Measurements from ENCODE around the gene AKAP8. TPM values are rescaled to one million over a fixed set of nuclear protein-coding genes. Genes with fewer than 3 reads are reported as not detected.
A peak's percentile ranks its signal among the peaks of the same experiment; 100 is the strongest.

Gene AKAP8
- total RNA-seq, 6 experiments from 2014 or later: 22.8 to 31.2 (median 29.6) TPM

DNA sequence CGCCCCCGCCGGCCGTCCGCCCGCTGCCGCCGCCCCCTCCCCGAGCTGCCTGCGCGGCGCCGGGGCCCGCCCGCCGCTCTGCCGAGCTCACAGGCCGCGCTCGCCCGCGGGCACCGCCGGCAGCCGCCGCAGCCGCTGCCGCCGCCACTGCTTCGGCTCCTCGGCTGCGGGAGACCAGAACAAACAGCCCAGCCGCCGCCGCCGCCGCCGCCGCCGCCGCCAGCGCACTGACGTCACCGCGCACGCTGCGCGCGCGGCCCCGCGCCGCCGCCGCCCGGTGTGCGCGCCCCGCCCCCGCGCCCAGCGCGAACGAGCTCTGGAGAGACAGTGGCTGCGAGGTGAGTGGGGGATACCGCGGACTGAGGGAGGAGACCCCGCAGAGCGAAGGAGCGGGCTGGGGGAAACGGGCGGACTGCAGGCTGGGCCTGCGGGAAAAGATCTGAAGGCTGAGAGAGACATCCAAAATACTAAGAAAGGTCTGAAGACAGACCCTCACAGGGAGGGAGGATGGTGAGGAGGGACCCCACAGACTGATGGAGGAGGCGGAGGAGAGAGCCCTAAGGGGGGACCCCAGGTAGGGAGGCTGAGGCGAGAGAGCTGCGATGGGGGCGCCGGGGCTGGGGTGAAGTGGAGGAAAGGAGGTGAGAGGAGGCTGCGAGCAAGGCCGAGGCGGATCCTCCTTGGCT, 47.1 kb downstream of the AKAP8 start, which contains the start of gene BRD4:
Gene BRD4 (minus strand): TSS at position 229 of the 686 bp plus-strand sequence. CDS start 59,440 bp downstream, outside the sequence.
- H3K27ac Mint-ChIP-seq: peak within 1 kb of the TSS; percentile 99
- H3K4me3 Mint-ChIP-seq: peak within 1 kb of the TSS; percentile 99
- peak; percentile 22 for DNase-seq
- TF ChIP-seq, protein P1, sequence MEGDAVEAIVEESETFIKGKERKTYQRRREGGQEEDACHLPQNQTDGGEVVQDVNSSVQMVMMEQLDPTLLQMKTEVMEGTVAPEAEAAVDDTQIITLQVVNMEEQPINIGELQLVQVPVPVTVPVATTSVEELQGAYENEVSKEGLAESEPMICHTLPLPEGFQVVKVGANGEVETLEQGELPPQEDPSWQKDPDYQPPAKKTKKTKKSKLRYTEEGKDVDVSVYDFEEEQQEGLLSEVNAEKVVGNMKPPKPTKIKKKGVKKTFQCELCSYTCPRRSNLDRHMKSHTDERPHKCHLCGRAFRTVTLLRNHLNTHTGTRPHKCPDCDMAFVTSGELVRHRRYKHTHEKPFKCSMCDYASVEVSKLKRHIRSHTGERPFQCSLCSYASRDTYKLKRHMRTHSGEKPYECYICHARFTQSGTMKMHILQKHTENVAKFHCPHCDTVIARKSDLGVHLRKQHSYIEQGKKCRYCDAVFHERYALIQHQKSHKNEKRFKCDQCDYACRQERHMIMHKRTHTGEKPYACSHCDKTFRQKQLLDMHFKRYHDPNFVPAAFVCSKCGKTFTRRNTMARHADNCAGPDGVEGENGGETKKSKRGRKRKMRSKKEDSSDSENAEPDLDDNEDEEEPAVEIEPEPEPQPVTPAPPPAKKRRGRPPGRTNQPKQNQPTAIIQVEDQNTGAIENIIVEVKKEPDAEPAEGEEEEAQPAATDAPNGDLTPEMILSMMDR (IDR thresholded peaks at IDR 0.05): no peak
- no peaks in the 10 kb centered on the region for H3K9me3 Mint-ChIP-seq
- peaks cover 51% of the 10 kb centered on the region for H3K4me1 Mint-ChIP-seq (ENCODE audit: low read depth)
- peaks cover 6% of the 10 kb centered on the region for H3K27me3 Mint-ChIP-seq (ENCODE audit: insufficient read depth)
- H3K36me3 Mint-ChIP-seq (ENCODE audit: low read depth): peaks cover 11% of the 10 kb centered on the region; the same call in 1 of the 2 replicates

GRCh38 chr19:15331419-15332310, 47.9 kb downstream of the AKAP8 start:
- peaks cover 53% of the 10 kb centered on the region for H3K4me1 Mint-ChIP-seq (ENCODE audit: low read depth)
- H3K27ac Mint-ChIP-seq: peak overlapping the region; percentile 99
- TF ChIP-seq, protein P1 (IDR thresholded peaks at IDR 0.05): no peak
- H3K9me3 Mint-ChIP-seq: no peaks in the 10 kb centered on the region
- H3K27me3 Mint-ChIP-seq (ENCODE audit: insufficient read depth): peaks cover 6% of the 10 kb centered on the region
- H3K4me3 Mint-ChIP-seq: peak overlapping the region; percentile 99
- no peak for DNase-seq
- H3K36me3 Mint-ChIP-seq (ENCODE audit: low read depth): peaks cover 11% of the 10 kb centered on the region; the same call in 1 of the 2 replicates

- TF ChIP-seq, protein P1 (IDR thresholded peaks at IDR 0.05): no peak
- Mint-ChIP-seq H3K36me3 (ENCODE audit: low read depth) (peaks cover 11% of the 10 kb centered on the region; the same call in 1 of the 2 replicates), H3K27ac (peak overlapping the region; percentile 99), H3K9me3 (no peaks in the 10 kb centered on the region), H3K27me3 (ENCODE audit: insufficient read depth) (peaks cover 6% of the 10 kb centered on the region), H3K4me1 (ENCODE audit: low read depth) (peaks cover 52% of the 10 kb centered on the region), H3K4me3 (peak overlapping the region; percentile 99)
- peak; percentile 77 for DNase-seq
Measured at GRCh38 chr19:15330801-15331418, 48.7 kb downstream of the AKAP8 start.

- peaks cover 75% of the 10 kb centered on the region for H3K4me1 Mint-ChIP-seq (ENCODE audit: low read depth)
- peaks cover 14% of the 10 kb centered on the region for H3K36me3 Mint-ChIP-seq (ENCODE audit: low read depth)
- no peak for DNase-seq
- no peaks in the 10 kb centered on the region for H3K9me3 Mint-ChIP-seq
- H3K27ac Mint-ChIP-seq: no peak overlapping the region
- H3K4me3 Mint-ChIP-seq: no peak overlapping the region
- H3K27me3 Mint-ChIP-seq (ENCODE audit: insufficient read depth): peaks cover 4% of the 10 kb centered on the region
- TF ChIP-seq, protein P1 (IDR thresholded peaks at IDR 0.05): no peak
Measured at GRCh38 chr19:15328312-15328711, 51.3 kb downstream of the AKAP8 start.

GRCh38 chr19:15324791-15325519, 54.6 kb downstream of the AKAP8 start:
- H3K4me3 Mint-ChIP-seq: no peak overlapping the region; the same call in 1 of the 2 replicates
- peaks cover 92% of the 10 kb centered on the region for H3K4me1 Mint-ChIP-seq (ENCODE audit: low read depth)
- peaks cover 15% of the 10 kb centered on the region for H3K36me3 Mint-ChIP-seq (ENCODE audit: low read depth)
- no peaks in the 10 kb centered on the region for H3K9me3 Mint-ChIP-seq
- peak overlapping the region; percentile 52 for H3K27ac Mint-ChIP-seq
- TF ChIP-seq, protein P1 (IDR thresholded peaks at IDR 0.05): no peak
- peaks cover 1% of the 10 kb centered on the region; the same call in 1 of the 2 replicates for H3K27me3 Mint-ChIP-seq (ENCODE audit: insufficient read depth)
- no peak for DNase-seq

Measured in HFFc6 (cell line).